GM18520 (cell line): Measurements from ENCODE around the gene ZNF14.
A peak's percentile ranks its signal among the peaks of the same experiment; 100 is the strongest.
"Not testable (repeated sequence)": the region's sequence is repeated elsewhere in the genome, so short reads cannot be mapped to it uniquely, and the experiment has no call there.

Experiments
- ATAC-seq: cut with Tn5 transposase; IDR thresholded peaks from one replicate; pipeline ENCODE4 v1.9.1; 2021; ENCODE audit not compliant: unreplicated experiment

ZNF14 gene

GRCh38 chr19:19696386-19696785 lies 36.5 kb downstream of the ZNF14 start:
- no peak for ATAC-seq

GRCh38 chr19:19691683-19692082 lies 41.2 kb downstream of the ZNF14 start:
- ATAC-seq: no peak

- ATAC-seq: not testable (repeated sequence)
Observed at GRCh38 chr19:19689023-19689422, 43.9 kb downstream of the ZNF14 start.

- no peak for ATAC-seq
Observed at GRCh38 chr19:19687090-19687489, 45.8 kb downstream of the ZNF14 start.

GRCh38 chr19:19686580-19686979 lies 46.3 kb downstream of the ZNF14 start:
- ATAC-seq: no peak

- not testable (repeated sequence) for ATAC-seq
Observed at GRCh38 chr19:19686119-19686518, 46.8 kb downstream of the ZNF14 start.

GRCh38 chr19:19679176-19680073 lies 53.5 kb downstream of the ZNF14 start:
- ATAC-seq: no peak

GRCh38 chr19:19677579-19677978 lies 55.3 kb downstream of the ZNF14 start:
- no peak for ATAC-seq

GRCh38 chr19:19674315-19674714 lies 58.6 kb downstream of the ZNF14 start:
- no peak for ATAC-seq

- no peak for ATAC-seq
Observed at GRCh38 chr19:19672816-19673215, 60.1 kb downstream of the ZNF14 start.

- ATAC-seq: no peak
Observed at GRCh38 chr19:19670070-19670551, 62.8 kb downstream of the ZNF14 start.

GRCh38 chr19:19668230-19669012 lies 64.5 kb downstream of the ZNF14 start, which contains the start of gene ZNF101:
TSS of gene ZNF101 (plus strand) at chr19:19668839. CDS start at chr19:19668964, 125 bp downstream.
- ATAC-seq: peak; percentile 67

- ATAC-seq: not testable (repeated sequence)
Observed at GRCh38 chr19:19665420-19665948, 67.4 kb downstream of the ZNF14 start.

GRCh38 chr19:19663256-19664120 lies 69.4 kb downstream of the ZNF14 start, which contains the start of gene ATP13A1:
TSS of gene ATP13A1 (minus strand) at chr19:19663676. CDS start at chr19:19663666, 10 bp downstream.
- ATAC-seq: peak; percentile 54

- ATAC-seq: no peak
Observed at GRCh38 chr19:19662871-19663255, 70.0 kb downstream of the ZNF14 start.

GRCh38 chr19:19662344-19662743 lies 70.6 kb downstream of the ZNF14 start:
- no peak for ATAC-seq

GRCh38 chr19:19661675-19662251 lies 71.1 kb downstream of the ZNF14 start:
- peak; percentile 34 for ATAC-seq

- ATAC-seq: no peak
Observed at GRCh38 chr19:19661141-19661674, 71.7 kb downstream of the ZNF14 start.
